ENCODE data around the gene KCTD18. TPM values are rescaled to one million over a fixed set of nuclear protein-coding genes. Genes with fewer than 3 reads are reported as not detected.

Gene KCTD18
- total and polyA plus RNA-seq, 8 donors: 1.2 to 22.9 (median 14.8) TPM

- H3K27ac ChIP-seq: peak overlapping the region in 2 of 5 donors; percentile 6 to 73
- intact Hi-C loops (cut with DNase I; ENCODE audit: low total_unique reads): no loop called here
- 82 to 90% (median 88%) methylated on average over 8 of the region's 8 CpGs for WGBS, 5 donors
Observed at GRCh38 chr2:200476836-200477235, 33.0 kb downstream of the KCTD18 start.

GRCh38 chr2:200475795-200476194, 34.1 kb downstream of the KCTD18 start:
- no peak overlapping the region for H3K4me3 ChIP-seq
- intact Hi-C loops (cut with DNase I; ENCODE audit: low total_unique reads): no loop called here
- peaks cover 10 to 89% (median 83%) of the 10 kb centered on the region in 4 donors for H3K36me3 ChIP-seq
- H3K27me3 ChIP-seq: no peaks in the 10 kb centered on the region
- peaks cover 0 to 13% (median 0%) of the 10 kb centered on the region in 4 donors for H3K4me1 ChIP-seq
- TF ChIP-seq EP300 (IDR thresholded peaks at IDR 0.05) (no peak), POLR2A (IDR thresholded peaks at IDR 0.05) (no peak), CTCF (IDR thresholded peaks at IDR 0.05) (no peak), POLR2AphosphoS5 (IDR thresholded peaks at IDR 0.05) (no peak)
- 92 to 96% (median 94%) methylated on average over 4 of the region's 4 CpGs for WGBS, 5 donors
- DNase-seq: no peak
- H3K9me3 ChIP-seq: no peaks in the 10 kb centered on the region
- no peak overlapping the region for H3K27ac ChIP-seq

More at GRCh38 chr2:200476836-200477235, 33.0 kb downstream of the KCTD18 start:
- TF ChIP-seq EP300 (IDR thresholded peaks at IDR 0.05): no peak
- H3K27me3 ChIP-seq: no peaks in the 10 kb centered on the region
- H3K9me3 ChIP-seq: no peaks in the 10 kb centered on the region
- H3K4me3 ChIP-seq: no peak overlapping the region
- peaks cover 0 to 17% (median 3%) of the 10 kb centered on the region in 4 donors for H3K4me1 ChIP-seq
- peaks cover 10 to 79% (median 75%) of the 10 kb centered on the region in 4 donors for H3K36me3 ChIP-seq
- no peak for DNase-seq

GRCh38 chr2:200472853-200473464, 36.9 kb downstream of the KCTD18 start:
- peaks cover 12 to 100% (median 94%) of the 10 kb centered on the region in 4 donors for H3K36me3 ChIP-seq
- H3K4me3 ChIP-seq: no peak overlapping the region
- no peak for DNase-seq
- H3K9me3 ChIP-seq: no peaks in the 10 kb centered on the region
- H3K27me3 ChIP-seq: no peaks in the 10 kb centered on the region
- TF ChIP-seq POLR2AphosphoS5 (IDR thresholded peaks at IDR 0.05) (no peak), CTCF (IDR thresholded peaks at IDR 0.05) (no peak), EP300 (IDR thresholded peaks at IDR 0.05) (no peak), POLR2A (IDR thresholded peaks at IDR 0.05) (no peak)
- 89 to 94% (median 92%) methylated on average over 13 to 14 of the region's 14 CpGs for WGBS, 5 donors
- H3K4me1 ChIP-seq: peaks cover 0 to 12% (median 0%) of the 10 kb centered on the region in 4 donors
- intact Hi-C loops (cut with DNase I; ENCODE audit: low total_unique reads): loop anchor here (5.0 kb wide), 1 partner anchor 501 kb away; no protein-coding TSS in a partner anchor
- no peak overlapping the region for H3K27ac ChIP-seq

GRCh38 chr2:200471928-200472645, 37.8 kb downstream of the KCTD18 start:
- H3K27ac ChIP-seq: no peak overlapping the region
- no peaks in the 10 kb centered on the region for H3K9me3 ChIP-seq
- intact Hi-C loops (cut with DNase I; ENCODE audit: low total_unique reads): loop anchor here (5.0 kb wide), 1 partner anchor 500 kb away; no protein-coding TSS in a partner anchor
- H3K36me3 ChIP-seq: peaks cover 13 to 100% (median 94%) of the 10 kb centered on the region in 4 donors
- TF ChIP-seq POLR2A (IDR thresholded peaks at IDR 0.05): no peak
- no peak for TF ChIP-seq EP300 (IDR thresholded peaks at IDR 0.05)
- no peak for TF ChIP-seq CTCF (IDR thresholded peaks at IDR 0.05)
- no peak for TF ChIP-seq POLR2AphosphoS5 (IDR thresholded peaks at IDR 0.05)
- no peak for DNase-seq
- H3K4me1 ChIP-seq: peaks cover 0 to 12% (median 0%) of the 10 kb centered on the region in 4 donors
- H3K27me3 ChIP-seq: no peaks in the 10 kb centered on the region
- whole genome bisulfite sequencing, 5 donors: 89 to 94% (median 90%) methylated on average over 8 of the region's 8 CpGs
- H3K4me3 ChIP-seq: no peak overlapping the region

All from stomach (tissue), 9 donors.